GM23338 (cell line): ENCODE measurements around the gene PPP6R2.

Source experiments
- CREB1 ChIP-seq: fragments of 250-450 bp; sonication (Bioruptor Pico); IDR thresholded peaks from 2 replicates; pipeline ENCODE4 v1.5.0; 2020; ENCODE audit warnings: low read depth, mild to moderate bottlenecking, moderate library complexity
- CTCF ChIP-seq, 2 experiments: fragments of 200-600 bp in 1 of 2; sonication (generic) in 1 of 2; conservative IDR thresholded peaks; 2 replicates each; pipeline versions ENCODE4 v1.5.1 to v1.6.1; 2016 to 2017; ENCODE audit warnings: antibody characterized with exemption in 2 of 2, low read depth in 2 of 2, mild to moderate bottlenecking in 2 of 2, moderate library complexity in 1 of 2
- EZH2 ChIP-seq: fragments of 200-600 bp; sonication (generic); IDR thresholded peaks from one replicate; pipeline ENCODE4 v1.8.0; 2017; ENCODE audit warnings: antibody characterized with exemption, mild to moderate bottlenecking, low read depth; ENCODE audit not compliant: unreplicated experiment
- POLR2AphosphoS5 ChIP-seq: IDR thresholded peaks from 2 replicates; pipeline ENCODE4 v1.6.1; 2016; ENCODE audit warnings: antibody characterized with exemption, low read depth

- TF ChIP-seq EZH2, result no peak
- TF ChIP-seq CTCF (conservative IDR thresholded peaks at IDR 0.05; ENCODE audit: low read depth in 2 of 2), result peak; percentile 41 to 63
- no peak for TF ChIP-seq POLR2AphosphoS5
- no peak for TF ChIP-seq CREB1 (CRISPR knock-in tag)
Measured at GRCh38 chr22:50473088-50473487, 130.0 kb downstream of the PPP6R2 start.
